ENCODE measurements around the gene CALML6.

- TF ChIP-seq CTCF (IDR thresholded peaks at IDR 0.05) (peak; percentile 29), EZH2 (IDR thresholded peaks at IDR 0.05) (no peak), EZH2phosphoT487 (IDR thresholded peaks at IDR 0.05) (no peak)
These were observed 39.9 kb downstream of the CALML6 start for GRCh38 chr1:1954831-1955441.

Measured in neural progenitor cell (in vitro differentiated cells).